Measurements from ENCODE around the gene DUSP8.

DUSP8 gene

DNA sequence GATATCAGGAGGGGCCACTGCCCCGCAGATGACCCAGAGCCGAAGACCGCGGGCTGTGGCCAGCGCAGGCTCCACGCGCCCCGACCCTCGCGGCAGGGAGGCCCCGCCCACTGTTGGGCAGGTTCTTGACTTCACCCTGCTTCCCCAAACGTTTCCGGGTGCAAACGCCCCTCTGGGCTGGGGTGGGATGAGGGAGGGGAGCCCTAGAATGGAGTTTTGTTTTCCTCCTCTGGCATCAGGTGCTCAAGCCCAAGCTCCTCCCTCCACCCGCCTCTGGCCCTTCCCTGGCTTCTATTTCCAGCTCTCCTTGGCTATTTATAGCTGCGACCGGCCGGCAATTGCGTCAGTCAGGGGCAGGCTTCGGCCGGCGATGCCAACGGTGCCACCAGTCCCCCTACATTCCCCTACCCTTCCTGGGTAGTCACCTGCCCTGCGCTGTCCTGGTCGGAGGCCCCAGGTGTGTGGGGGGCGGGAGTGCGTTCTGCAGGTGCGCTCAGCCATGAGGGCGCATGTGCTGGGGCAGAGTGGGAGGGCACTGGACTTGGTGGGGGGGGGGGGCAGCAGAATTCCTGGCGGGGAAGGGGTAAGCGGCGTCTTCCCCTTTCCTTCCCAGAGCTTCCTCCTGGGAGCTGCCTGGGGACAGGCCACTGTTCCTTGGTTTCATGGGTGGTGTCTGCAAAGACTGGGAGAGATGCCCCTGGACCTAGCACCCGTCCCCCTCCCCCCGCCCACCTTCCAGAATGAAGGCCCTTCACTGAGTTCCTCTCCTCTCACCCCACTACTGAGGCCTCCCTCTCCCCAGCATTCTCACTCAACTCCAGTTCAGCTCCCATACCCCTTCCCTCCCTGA lies 23.6 kb downstream of the DUSP8 start:
- H4K91ac ChIP-seq (ENCODE audit: low read depth, low read length, poor library complexity): no peak overlapping the region
- H2AFZ ChIP-seq (ENCODE audit: low read length): no peak overlapping the region
- no peak overlapping the region for H2BK5ac ChIP-seq (ENCODE audit: low read length)
- peak overlapping the region; percentile 73 for H2BK12ac ChIP-seq (ENCODE audit: low read length)
- no peak overlapping the region for H3K27ac ChIP-seq (replicated peaks; ENCODE audit: low read length)
- H4K8ac ChIP-seq (ENCODE audit: low read depth, low read length): no peak overlapping the region
- peak overlapping the region; percentile 97 for H2AK5ac ChIP-seq (ENCODE audit: low read depth, low read length)
- no peak overlapping the region for H2BK120ac ChIP-seq (ENCODE audit: low read depth, low read length)
- H3K4me2 ChIP-seq (ENCODE audit: insufficient read depth, low read length, poor library complexity, severe bottlenecking): peak overlapping the region; percentile 31
- no peaks in the 10 kb centered on the region for H3K9me3 ChIP-seq (replicated peaks in 1 of 2; ENCODE audit: control insufficient read depth in 2 of 2, insufficient read depth in 1 of 2, low read depth in 1 of 2, low read length in 2 of 2)
- WGBS, 2 donors (ENCODE audit: extremely low coverage in 2 of 2, insufficient read length in 2 of 2, insufficient replicate concordance in 1 of 2): no CpG with 5 or more reads among the region's 34 CpGs
- H3K27me3 ChIP-seq (ENCODE audit: control insufficient read depth in 3 of 3, insufficient read depth in 3 of 3, low read depth in 1 of 3, low read length in 3 of 3): peaks cover 22 to 78% (median 63%) of the 10 kb centered on the region in 3 experiments
- H3K4ac ChIP-seq (ENCODE audit: low read length): no peak overlapping the region
- H3K9ac ChIP-seq (ENCODE audit: low read depth, low read length, poor library complexity): peak overlapping the region; percentile 12
- H3K36me3 ChIP-seq (replicated peaks in 1 of 2; ENCODE audit: control insufficient read depth in 2 of 2, insufficient read depth in 2 of 2, low read length in 2 of 2): no peaks in the 10 kb centered on the region
- H2BK15ac ChIP-seq (ENCODE audit: low read length): no peak overlapping the region
- peak overlapping the region; percentile 43 for H3K23ac ChIP-seq (ENCODE audit: low read depth, low read length, poor library complexity)
- no peak for DNase-seq (ENCODE audit: low spot score)
- peak overlapping the region; percentile 87 for H3K18ac ChIP-seq (ENCODE audit: low read length)
- no peaks in the 10 kb centered on the region for H3K79me1 ChIP-seq (ENCODE audit: low read depth, low read length)
- H3K4me3 ChIP-seq (ENCODE audit: low read length in 2 of 2): peak overlapping the region in 1 of 2 donors; percentile 63
- peaks cover 0 to 6% of the 10 kb centered on the region in 2 donors for H3K4me1 ChIP-seq (ENCODE audit: control insufficient read depth in 2 of 2, insufficient read depth in 1 of 2, low read depth in 1 of 2, low read length in 2 of 2)
- peak overlapping the region; percentile 82 for H3K14ac ChIP-seq (ENCODE audit: low read length)

DNA sequence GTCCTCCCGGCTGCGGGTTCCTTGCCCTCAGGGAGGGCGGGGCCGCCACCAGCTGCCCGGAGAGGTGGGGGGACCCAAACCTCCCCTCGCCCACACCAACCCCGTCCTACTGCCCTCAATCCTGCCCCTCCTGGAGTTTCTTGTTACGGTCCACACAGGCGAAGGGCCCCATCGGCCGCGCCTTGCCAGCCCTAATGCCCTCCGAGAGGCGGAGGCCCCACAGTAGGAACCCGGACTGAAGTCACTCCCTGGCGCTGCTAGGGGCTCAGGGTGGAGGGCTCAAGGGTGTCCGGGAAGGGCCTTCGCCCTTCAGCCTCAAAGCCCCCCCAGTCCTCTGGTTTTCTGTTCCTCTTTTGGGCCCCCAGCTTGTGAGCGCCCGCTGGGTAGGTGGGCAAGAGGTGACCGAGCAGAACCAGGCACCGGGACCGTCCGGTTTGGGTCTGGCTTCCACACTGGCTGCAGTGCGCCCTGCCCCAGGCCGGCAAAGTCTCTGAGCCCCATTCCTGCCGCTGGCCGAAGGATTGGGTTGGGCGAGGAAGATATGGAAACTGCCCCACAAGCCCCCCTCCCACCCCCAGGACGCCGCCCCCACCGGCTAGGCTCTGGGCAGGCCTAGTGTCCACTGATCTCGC lies 24.5 kb downstream of the DUSP8 start:
- Histone ChIP-seq H3K79me1 (ENCODE audit: low read depth, low read length) (no peaks in the 10 kb centered on the region), H4K91ac (ENCODE audit: low read depth, low read length, poor library complexity) (no peak overlapping the region), H3K27ac (replicated peaks; ENCODE audit: low read length) (no peak overlapping the region), H2BK15ac (ENCODE audit: low read length) (peak overlapping the region; percentile 67), H3K18ac (ENCODE audit: low read length) (peak overlapping the region; percentile 85), H3K4ac (ENCODE audit: low read length) (peak overlapping the region; percentile 53), H2BK5ac (ENCODE audit: low read length) (no peak overlapping the region), H2BK120ac (ENCODE audit: low read depth, low read length) (no peak overlapping the region), H3K9me3 (replicated peaks in 1 of 2; ENCODE audit: control insufficient read depth in 2 of 2, insufficient read depth in 1 of 2, low read depth in 1 of 2, low read length in 2 of 2) (no peaks in the 10 kb centered on the region), H3K4me2 (ENCODE audit: insufficient read depth, low read length, poor library complexity, severe bottlenecking) (peak overlapping the region; percentile 96), H3K14ac (ENCODE audit: low read length) (no peak overlapping the region), H2BK12ac (ENCODE audit: low read length) (peak overlapping the region; percentile 58), H3K9ac (ENCODE audit: low read depth, low read length, poor library complexity) (no peak overlapping the region), H4K8ac (ENCODE audit: low read depth, low read length) (no peak overlapping the region), H3K27me3 (ENCODE audit: control insufficient read depth in 3 of 3, insufficient read depth in 3 of 3, low read depth in 1 of 3, low read length in 3 of 3) (peaks cover 22 to 78% (median 62%) of the 10 kb centered on the region in 3 experiments), H3K23ac (ENCODE audit: low read depth, low read length, poor library complexity) (no peak overlapping the region), H2AFZ (ENCODE audit: low read length) (no peak overlapping the region), H3K36me3 (replicated peaks in 1 of 2; ENCODE audit: control insufficient read depth in 2 of 2, insufficient read depth in 2 of 2, low read length in 2 of 2) (no peaks in the 10 kb centered on the region), H2AK5ac (ENCODE audit: low read depth, low read length) (peak overlapping the region; percentile 97), H3K4me1 (ENCODE audit: control insufficient read depth in 2 of 2, insufficient read depth in 1 of 2, low read depth in 1 of 2, low read length in 2 of 2) (peaks cover 0 to 6% of the 10 kb centered on the region in 2 donors), H3K4me3 (ENCODE audit: low read length in 2 of 2) (peak overlapping the region in 1 of 2 donors; percentile 78)
- no peak for DNase-seq (ENCODE audit: low spot score)
- WGBS, 2 donors (ENCODE audit: extremely low coverage in 2 of 2, insufficient read length in 2 of 2, insufficient replicate concordance in 1 of 2): no CpG with 5 or more reads among the region's 33 CpGs

DNA sequence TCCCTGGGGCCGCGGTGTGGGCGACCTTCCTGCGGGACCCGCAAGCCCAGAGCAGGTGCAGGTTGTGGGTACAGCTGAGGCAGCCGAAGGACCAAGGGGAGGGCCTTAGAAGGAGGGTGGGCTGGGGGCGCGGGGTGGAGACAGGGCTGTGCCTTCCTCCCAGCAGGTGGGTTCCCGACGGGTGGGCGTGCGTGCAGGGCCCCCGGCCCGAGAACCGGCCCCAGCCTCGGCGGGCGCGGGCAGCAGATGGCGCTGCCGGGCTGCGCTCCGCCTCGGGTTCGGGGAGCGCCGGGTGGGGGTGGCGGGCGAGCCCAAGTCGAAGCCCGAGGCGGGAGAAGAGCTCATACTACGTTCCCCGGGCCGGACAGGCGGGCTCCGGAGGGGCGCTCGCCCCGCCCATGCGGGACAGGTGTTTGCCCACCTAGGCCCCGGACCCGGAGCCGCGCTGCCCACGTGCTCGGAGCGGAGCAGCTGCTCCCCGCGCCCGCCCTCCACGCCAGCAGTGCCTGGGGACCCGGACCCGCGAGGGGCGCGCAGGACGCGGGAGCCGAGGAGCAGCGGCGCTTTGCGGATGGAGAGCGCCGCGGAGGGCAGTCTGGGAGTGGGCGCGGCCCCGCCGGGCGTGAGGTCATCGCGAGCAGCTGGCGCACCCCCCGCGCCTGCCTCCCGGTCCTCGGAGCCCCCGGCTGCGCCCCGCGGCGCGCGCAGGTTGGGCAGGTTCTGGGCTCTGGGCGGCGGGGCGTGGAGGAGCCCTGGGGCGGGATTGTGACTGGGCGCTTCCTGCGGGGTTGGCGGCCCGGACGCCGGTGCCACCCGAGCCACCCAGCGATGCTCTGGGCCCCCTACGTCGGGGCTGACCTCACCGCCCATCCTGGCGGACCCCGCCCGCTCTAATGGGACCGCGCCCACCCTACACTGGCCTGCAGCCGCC lies 25.3 kb downstream of the DUSP8 start:
- Histone ChIP-seq H3K27me3 (ENCODE audit: control insufficient read depth in 3 of 3, insufficient read depth in 3 of 3, low read depth in 1 of 3, low read length in 3 of 3) (peaks cover 22 to 80% (median 57%) of the 10 kb centered on the region in 3 experiments), H2BK15ac (ENCODE audit: low read length) (peak overlapping the region; percentile 67), H3K14ac (ENCODE audit: low read length) (peak overlapping the region; percentile 38), H3K18ac (ENCODE audit: low read length) (peak overlapping the region; percentile 85), H3K4ac (ENCODE audit: low read length) (no peak overlapping the region), H4K91ac (ENCODE audit: low read depth, low read length, poor library complexity) (no peak overlapping the region), H3K4me3 (ENCODE audit: low read length in 2 of 2) (peak overlapping the region; percentile 6 to 78), H3K4me2 (ENCODE audit: insufficient read depth, low read length, poor library complexity, severe bottlenecking) (peak overlapping the region; percentile 96), H2BK12ac (ENCODE audit: low read length) (peak overlapping the region; percentile 73), H3K9ac (ENCODE audit: low read depth, low read length, poor library complexity) (peak overlapping the region; percentile 77), H3K36me3 (replicated peaks in 1 of 2; ENCODE audit: control insufficient read depth in 2 of 2, insufficient read depth in 2 of 2, low read length in 2 of 2) (no peaks in the 10 kb centered on the region), H3K4me1 (ENCODE audit: control insufficient read depth in 2 of 2, insufficient read depth in 1 of 2, low read depth in 1 of 2, low read length in 2 of 2) (peaks cover 0 to 7% of the 10 kb centered on the region in 2 donors), H3K27ac (replicated peaks; ENCODE audit: low read length) (no peak overlapping the region), H2AK5ac (ENCODE audit: low read depth, low read length) (peak overlapping the region; percentile 97), H3K9me3 (replicated peaks in 1 of 2; ENCODE audit: control insufficient read depth in 2 of 2, insufficient read depth in 1 of 2, low read depth in 1 of 2, low read length in 2 of 2) (no peaks in the 10 kb centered on the region), H2BK5ac (ENCODE audit: low read length) (no peak overlapping the region), H3K79me1 (ENCODE audit: low read depth, low read length) (no peaks in the 10 kb centered on the region), H2AFZ (ENCODE audit: low read length) (peak overlapping the region; percentile 80), H4K8ac (ENCODE audit: low read depth, low read length) (no peak overlapping the region), H3K23ac (ENCODE audit: low read depth, low read length, poor library complexity) (peak overlapping the region; percentile 97), H2BK120ac (ENCODE audit: low read depth, low read length) (peak overlapping the region; percentile 54)
- no CpG with 5 or more reads among the region's 106 CpGs for WGBS, 2 donors (ENCODE audit: extremely low coverage in 2 of 2, insufficient read length in 2 of 2, insufficient replicate concordance in 1 of 2)
- peak; percentile 63 for DNase-seq (ENCODE audit: low spot score)
